ENCODE measurements around the gene RGS12. TPM values are rescaled to one million over a fixed set of nuclear protein-coding genes. Genes with fewer than 3 reads are reported as not detected.
"Not testable (repeated sequence)": the region's sequence is repeated elsewhere in the genome, so short reads cannot be mapped to it uniquely, and the experiment has no call there.

The RGS12 gene
- total RNA-seq, 1 donor from 2014 or later: 107 TPM

DNA sequence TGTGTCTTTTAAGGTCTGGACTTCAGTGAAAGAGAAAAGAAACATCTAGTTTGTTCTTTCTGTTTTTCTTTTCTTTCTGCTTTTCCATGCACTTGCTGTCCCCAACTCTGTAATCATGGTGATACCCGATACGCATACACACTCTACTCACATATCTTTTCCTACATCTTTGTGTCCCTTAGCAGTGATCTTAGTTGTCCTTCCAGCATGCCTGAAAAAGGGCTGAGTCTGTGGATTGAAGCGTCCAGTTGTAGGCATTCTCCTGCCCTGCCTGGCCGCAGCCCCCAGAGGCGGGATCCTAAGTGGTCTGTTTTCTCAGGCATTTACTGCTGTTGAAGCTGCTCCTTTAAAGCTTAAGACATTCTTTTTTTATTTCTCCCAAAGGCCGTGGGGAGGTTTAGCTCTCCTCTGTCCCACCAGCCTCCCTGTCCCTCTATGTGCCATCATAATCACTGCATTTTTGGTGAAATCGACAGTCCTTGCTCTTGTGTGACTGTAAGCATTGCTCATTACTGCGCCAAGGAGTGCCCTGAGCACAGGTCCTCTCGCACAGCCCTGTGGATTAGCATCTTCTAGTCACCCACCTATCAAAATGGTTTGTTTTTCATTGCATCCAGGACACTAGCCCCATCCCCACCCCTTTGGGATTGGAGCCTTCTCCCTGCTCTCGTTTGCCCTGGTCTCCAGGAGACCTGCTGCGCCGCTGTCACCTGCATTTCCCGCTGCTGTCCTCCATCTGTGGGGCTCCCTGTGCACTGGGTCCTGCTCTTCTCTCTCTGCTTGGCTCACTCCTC lies 4.4 kb downstream of the RGS12 start:
- Mint-ChIP-seq H3K9me3 (ENCODE audit: unreplicated experiment) (peaks cover 12% of the 10 kb centered on the region), H3K27me3 (ENCODE audit: unreplicated experiment) (peaks cover 13% of the 10 kb centered on the region), H3K4me1 (ENCODE audit: low read depth, unreplicated experiment) (peaks cover 29% of the 10 kb centered on the region), H3K4me3 (ENCODE audit: unreplicated experiment) (peak overlapping the region; percentile 45), H3K27ac (ENCODE audit: unreplicated experiment) (no peak overlapping the region), H3K36me3 (ENCODE audit: unreplicated experiment) (no peaks in the 10 kb centered on the region)
- TF ChIP-seq, protein P1, sequence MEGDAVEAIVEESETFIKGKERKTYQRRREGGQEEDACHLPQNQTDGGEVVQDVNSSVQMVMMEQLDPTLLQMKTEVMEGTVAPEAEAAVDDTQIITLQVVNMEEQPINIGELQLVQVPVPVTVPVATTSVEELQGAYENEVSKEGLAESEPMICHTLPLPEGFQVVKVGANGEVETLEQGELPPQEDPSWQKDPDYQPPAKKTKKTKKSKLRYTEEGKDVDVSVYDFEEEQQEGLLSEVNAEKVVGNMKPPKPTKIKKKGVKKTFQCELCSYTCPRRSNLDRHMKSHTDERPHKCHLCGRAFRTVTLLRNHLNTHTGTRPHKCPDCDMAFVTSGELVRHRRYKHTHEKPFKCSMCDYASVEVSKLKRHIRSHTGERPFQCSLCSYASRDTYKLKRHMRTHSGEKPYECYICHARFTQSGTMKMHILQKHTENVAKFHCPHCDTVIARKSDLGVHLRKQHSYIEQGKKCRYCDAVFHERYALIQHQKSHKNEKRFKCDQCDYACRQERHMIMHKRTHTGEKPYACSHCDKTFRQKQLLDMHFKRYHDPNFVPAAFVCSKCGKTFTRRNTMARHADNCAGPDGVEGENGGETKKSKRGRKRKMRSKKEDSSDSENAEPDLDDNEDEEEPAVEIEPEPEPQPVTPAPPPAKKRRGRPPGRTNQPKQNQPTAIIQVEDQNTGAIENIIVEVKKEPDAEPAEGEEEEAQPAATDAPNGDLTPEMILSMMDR (IDR thresholded peaks at IDR 0.05; ENCODE audit: partially characterized antibody, unreplicated experiment): no peak
- DNase-seq: no peak

DNA sequence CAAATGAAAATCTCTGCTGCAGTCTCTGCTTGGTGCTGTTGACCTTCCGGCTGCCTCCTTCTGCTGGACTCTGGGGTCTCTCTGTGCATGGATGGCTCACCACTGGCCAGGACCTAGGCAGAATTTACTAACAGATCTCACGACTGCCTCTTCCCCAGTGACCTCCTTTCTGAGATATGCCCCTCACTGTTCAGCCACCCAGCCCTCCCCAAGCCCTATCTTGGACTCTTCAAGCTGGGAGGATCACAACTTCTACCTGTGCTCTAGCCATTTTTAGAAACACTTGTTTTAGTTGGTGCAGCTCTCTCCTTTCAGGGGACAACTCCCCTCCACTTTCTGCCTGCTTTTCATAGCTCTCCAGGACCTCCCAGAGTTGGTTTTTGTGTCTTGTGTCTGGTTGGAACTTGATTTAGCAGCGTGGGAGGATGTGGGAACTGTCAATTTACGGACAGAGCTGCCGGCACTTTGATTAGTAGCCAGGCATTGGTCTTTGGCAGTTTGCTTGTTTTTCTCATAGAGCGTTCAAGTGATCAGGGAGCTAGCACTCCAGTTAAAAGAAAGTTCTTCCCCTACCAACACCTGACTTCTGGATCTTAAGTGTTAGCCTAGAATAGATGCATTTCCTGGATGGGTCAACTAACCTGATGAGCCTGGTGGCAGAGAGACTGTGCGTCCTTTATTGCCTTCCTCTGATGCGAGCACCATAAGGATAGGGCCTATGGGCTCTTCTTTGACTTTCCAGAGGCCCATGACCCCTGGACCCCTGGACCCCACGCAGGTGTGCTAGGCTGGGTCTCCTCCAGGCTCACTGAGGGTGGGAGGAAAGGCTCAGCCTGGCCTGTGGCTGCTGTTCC lies 6.5 kb downstream of the RGS12 start:
- H3K4me1 Mint-ChIP-seq (ENCODE audit: low read depth, unreplicated experiment): peaks cover 36% of the 10 kb centered on the region
- TF ChIP-seq, protein P1 (IDR thresholded peaks at IDR 0.05; ENCODE audit: partially characterized antibody, unreplicated experiment): no peak
- H3K36me3 Mint-ChIP-seq (ENCODE audit: unreplicated experiment): no peaks in the 10 kb centered on the region
- H3K4me3 Mint-ChIP-seq (ENCODE audit: unreplicated experiment): no peak overlapping the region
- H3K27ac Mint-ChIP-seq (ENCODE audit: unreplicated experiment): no peak overlapping the region
- H3K9me3 Mint-ChIP-seq (ENCODE audit: unreplicated experiment): peaks cover 10% of the 10 kb centered on the region
- DNase-seq: no peak
- peaks cover 11% of the 10 kb centered on the region for H3K27me3 Mint-ChIP-seq (ENCODE audit: unreplicated experiment)

DNA sequence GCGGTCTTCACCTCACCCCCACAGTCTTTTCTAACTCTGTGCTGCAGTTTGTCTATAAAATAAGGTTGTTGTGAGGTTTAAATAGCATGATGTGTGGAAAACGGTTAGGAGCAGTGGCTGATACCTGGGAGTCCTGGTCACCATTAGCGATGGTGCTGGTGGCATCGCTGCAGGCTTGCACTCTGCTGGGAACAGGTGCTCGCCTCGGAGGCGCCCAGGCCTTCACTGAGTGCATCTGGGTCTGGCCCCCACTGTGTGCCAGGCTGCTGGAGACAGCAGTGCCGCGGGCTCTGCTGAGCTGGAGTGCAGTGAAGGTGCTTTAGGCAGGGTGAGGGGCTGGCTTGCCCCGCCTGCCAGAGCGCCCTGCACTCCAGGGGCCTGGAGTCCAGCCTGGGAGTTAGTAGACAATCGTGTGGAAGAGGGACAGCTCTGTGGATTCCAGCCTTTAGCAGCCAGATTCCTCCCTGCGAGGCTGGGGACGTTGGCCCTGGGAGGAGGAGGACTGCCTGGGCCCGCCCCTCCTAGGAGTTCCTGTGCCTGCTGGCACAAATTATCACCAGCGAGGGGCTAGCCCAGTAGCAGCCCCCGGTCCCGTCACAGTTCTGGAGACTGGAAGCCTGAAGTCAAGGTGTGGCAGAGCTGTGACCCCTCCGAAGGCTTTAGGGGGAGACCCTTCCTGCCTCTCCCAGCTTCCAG lies 7.3 kb downstream of the RGS12 start:
- peaks cover 10% of the 10 kb centered on the region for H3K9me3 Mint-ChIP-seq (ENCODE audit: unreplicated experiment)
- H3K27ac Mint-ChIP-seq (ENCODE audit: unreplicated experiment): no peak overlapping the region
- no peaks in the 10 kb centered on the region for H3K36me3 Mint-ChIP-seq (ENCODE audit: unreplicated experiment)
- TF ChIP-seq, protein P1 (IDR thresholded peaks at IDR 0.05; ENCODE audit: partially characterized antibody, unreplicated experiment): no peak
- peaks cover 9% of the 10 kb centered on the region for H3K27me3 Mint-ChIP-seq (ENCODE audit: unreplicated experiment)
- no peak overlapping the region for H3K4me3 Mint-ChIP-seq (ENCODE audit: unreplicated experiment)
- H3K4me1 Mint-ChIP-seq (ENCODE audit: low read depth, unreplicated experiment): peaks cover 40% of the 10 kb centered on the region
- DNase-seq: no peak

DNA sequence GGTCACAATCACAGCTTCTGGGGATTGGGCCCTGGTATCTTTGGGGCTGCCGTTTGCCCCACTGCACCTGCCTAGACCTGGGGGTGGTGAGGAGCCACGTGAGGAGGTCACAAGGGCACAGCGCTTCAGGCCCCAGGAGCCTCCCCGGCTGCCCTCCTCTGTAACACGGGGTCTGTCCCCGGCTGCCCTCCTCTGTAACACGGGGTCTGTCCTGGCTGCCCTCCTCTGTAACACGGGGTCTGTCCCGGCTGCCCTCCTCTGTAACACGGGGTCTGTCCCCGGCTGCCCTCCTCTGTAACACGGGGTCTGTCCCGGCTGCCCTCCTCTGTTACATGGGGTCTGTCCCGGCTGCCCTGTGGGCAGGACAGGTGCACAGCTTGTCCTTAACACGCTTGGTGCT lies 8.1 kb downstream of the RGS12 start:
- H3K27ac Mint-ChIP-seq (ENCODE audit: unreplicated experiment): not testable (repeated sequence)
- H3K4me1 Mint-ChIP-seq (ENCODE audit: low read depth, unreplicated experiment): peaks cover 47% of the 10 kb centered on the region

DNA sequence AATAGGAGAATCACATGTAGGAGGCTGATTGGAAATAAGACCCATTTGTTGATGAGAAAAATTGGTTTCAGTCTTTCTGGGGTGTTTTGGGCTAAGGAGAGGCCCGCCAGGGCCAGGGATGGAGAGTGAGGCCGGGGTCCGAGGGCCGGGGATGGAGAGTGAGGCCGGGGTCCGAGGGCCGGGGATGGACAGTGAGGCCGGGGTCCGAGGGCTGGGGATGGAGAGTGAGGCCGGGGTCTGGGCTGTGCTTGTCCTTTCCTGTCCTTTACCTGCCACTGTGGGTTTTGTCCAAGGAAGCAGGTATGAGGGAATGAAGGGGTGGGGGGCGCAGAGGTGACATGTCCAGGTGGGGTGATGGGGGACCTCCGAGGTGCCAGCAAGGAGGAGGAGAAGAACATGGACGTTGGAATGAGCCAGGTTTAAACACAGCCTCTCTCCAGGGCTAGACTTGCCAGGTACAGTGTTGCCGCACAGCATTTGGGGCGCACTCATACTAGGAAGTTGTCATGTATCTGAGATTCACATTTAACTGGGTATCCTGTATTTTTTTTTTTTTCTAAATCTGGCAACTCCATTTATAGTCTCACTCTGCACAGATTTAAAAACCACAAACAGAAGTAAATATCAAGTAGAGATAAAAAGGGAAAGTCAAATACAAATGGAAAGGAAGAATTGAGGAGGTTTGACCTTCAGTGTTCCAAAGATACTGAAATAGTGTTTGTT lies 8.8 kb downstream of the RGS12 start:
- Mint-ChIP-seq H3K36me3 (ENCODE audit: unreplicated experiment) (no peaks in the 10 kb centered on the region), H3K4me1 (ENCODE audit: low read depth, unreplicated experiment) (peaks cover 51% of the 10 kb centered on the region), H3K27me3 (ENCODE audit: unreplicated experiment) (peaks cover 5% of the 10 kb centered on the region), H3K4me3 (ENCODE audit: unreplicated experiment) (no peak overlapping the region), H3K9me3 (ENCODE audit: unreplicated experiment) (peaks cover 7% of the 10 kb centered on the region), H3K27ac (ENCODE audit: unreplicated experiment) (no peak overlapping the region)
- TF ChIP-seq, protein P1 (IDR thresholded peaks at IDR 0.05; ENCODE audit: partially characterized antibody, unreplicated experiment): no peak
- DNase-seq: no peak

More for the DNA sequence above, 8.1 kb downstream of the RGS12 start:
- H3K36me3 Mint-ChIP-seq (ENCODE audit: unreplicated experiment); H3K4me3 Mint-ChIP-seq (ENCODE audit: unreplicated experiment); DNase-seq; H3K9me3 Mint-ChIP-seq (ENCODE audit: unreplicated experiment); H3K27me3 Mint-ChIP-seq (ENCODE audit: unreplicated experiment): not testable (repeated sequence)
